GM12878 (cell line): ENCODE results near the gene KIAA0825. TPM values are rescaled to one million over a fixed set of nuclear protein-coding genes. Genes with fewer than 3 reads are reported as not detected.

ENCODE experiments used
- ATAC-seq: fragments of 200-7000 bp; cut with Tn5 transposase; 3 replicates; pipeline ENCODE4 v1.9.1; 2020; ENCODE audit warnings: mild to moderate bottlenecking, moderate library complexity
- BruUV-seq: library from RNA; stranded (reverse); fragments of 400-500 nt; replicated peaks from 2 replicates; lab custom pipeline; 2021; lab: Mats Ljungman, UMichigan
- CTCF ChIA-PET: fragments of 300-600 bp; sonication (Branson Sonifier 250); formaldehyde crosslinking; extraction: SDS; loops from one replicate; lab custom pipeline; 2021; ENCODE audit warnings: inconsistent platforms; lab: Yijun Ruan, JAX
- POLR2A ChIA-PET: fragments of 350-600 bp; formaldehyde crosslinking; extraction: SDS; loops from one replicate; lab custom pipeline; 2021; ENCODE audit warnings: inconsistent platforms; lab: Charles Lee
- RAD21 ChIA-PET: fragments of 300-600 bp; sonication (Branson Sonifier 250); formaldehyde crosslinking; loops from one replicate; lab custom pipeline; 2023; ENCODE audit warnings: antibody characterized with exemption; ENCODE audit not compliant: unreplicated experiment; lab: Charles Lee
- SMC1A ChIA-PET: fragments of 300-600 bp; sonication (Branson Sonifier 250); formaldehyde crosslinking; loops from one replicate; lab custom pipeline; 2023; ENCODE audit not compliant: unreplicated experiment, uncharacterized antibody; lab: Charles Lee
- DNase-seq: peaks from one replicate; pipeline ENCODE4 v3.0.0-alpha.2; 2011; ENCODE audit warnings: low read depth, low spot score
- FAIRE-seq: peaks from 3 replicates; lab custom pipeline; 2011; peaks lifted over from hg19 to GRCh38; lab: Jason Lieb, UNC
- H2AFZ ChIP-seq: 2 replicates; pipeline ENCODE4 v1.6.0; 2011; ENCODE audit warnings: low read depth, low read length, control low read depth; ENCODE audit not compliant: control insufficient read depth
- H3K27ac ChIP-seq: 2 replicates; pipeline ENCODE4 v1.5.1; 2011; ENCODE audit warnings: control low read depth; ENCODE audit not compliant: control insufficient read depth, insufficient read depth
- H3K27me3 ChIP-seq, 2 experiments: replicated peaks in 1 of 2; 2 replicates each; pipeline versions ENCODE4 v1.6.0 to v1.6.1; 2011; ENCODE audit warnings: low read length in 1 of 2; ENCODE audit not compliant: control insufficient read depth in 2 of 2, insufficient read depth in 2 of 2
- H3K36me3 ChIP-seq, 2 experiments: 2 replicates each; pipeline ENCODE4 v1.5.1; 2011; ENCODE audit warnings: low read length in 1 of 2; ENCODE audit not compliant: control insufficient read depth in 2 of 2, insufficient read depth in 2 of 2
- H3K4me1 ChIP-seq: 2 replicates; pipeline ENCODE4 v1.6.1; 2011; ENCODE audit warnings: mild to moderate bottlenecking, low read length, moderate library complexity, mixed read lengths; ENCODE audit not compliant: control insufficient read depth, insufficient read depth
- H3K4me2 ChIP-seq: 2 replicates; pipeline ENCODE4 v1.6.0; 2011; ENCODE audit warnings: control low read depth; ENCODE audit not compliant: control insufficient read depth, insufficient read depth
- H3K4me3 ChIP-seq: fragments of 200-600 bp; sonication (generic); 2 replicates; pipeline ENCODE4 v1.5.1; 2016
- H3K79me2 ChIP-seq: 2 replicates; pipeline ENCODE4 v1.6.0; 2011; ENCODE audit warnings: low read length; ENCODE audit not compliant: control insufficient read depth, insufficient read depth
- H3K9ac ChIP-seq: 2 replicates; pipeline ENCODE4 v1.8.0; 2011; ENCODE audit warnings: low read length, control low read depth, mixed read lengths; ENCODE audit not compliant: control insufficient read depth, insufficient read depth
- H3K9me3 ChIP-seq: replicated peaks from 3 replicates; pipeline ENCODE4 v1.5.1; 2011; ENCODE audit warnings: mild to moderate bottlenecking, low read length; ENCODE audit not compliant: control insufficient read depth, insufficient read depth
- H4K20me1 ChIP-seq: 2 replicates; pipeline ENCODE4 v1.6.0; 2011; ENCODE audit not compliant: control insufficient read depth, insufficient read depth
- CBFB ChIP-seq: IDR thresholded peaks from 2 replicates; pipeline ENCODE4 v1.6.1; 2016; ENCODE audit warnings: antibody characterized with exemption, low read depth
- WGBS: methylation state at CpG from one replicate; pipeline ENCODE4 v1.1.6; 2016; ENCODE audit warnings: low lambda C conversion rate; ENCODE audit not compliant: insufficient replicate concordance, insufficient coverage; ENCODE audit errors: missing lambda C conversion rate; 5-methylcytosine and 5-hydroxymethylcytosine counted together
- in situ Hi-C: fragments of 300-500 bp; cut with MboI; formaldehyde crosslinking; loops from 9 replicates; pipeline ENCODE4 v1.14.3; 2018; ENCODE audit warnings: mixed read lengths
- intact Hi-C: fragments of 100-400 bp; cut with micrococcal nuclease; formaldehyde crosslinking; loops from one replicate; pipeline ENCODE4 v1.14.2; 2022; ENCODE audit not compliant: unreplicated experiment
- polyA plus RNA-seq, 11 experiments: library from polyadenylated mRNA; depleted of rRNA in 4 of 11; unstranded in 6 of 11; stranded (reverse) in 5 of 11; fragments of >200 nt; fragmentation: Nextera tagmentation in 4 of 11; fragmentation: Illumina TruSeq in 1 of 11; extraction: Ambion mirVana in 4 of 11; extraction: Trizol in 1 of 11; gene quantifications; 1 replicate in 1 of 11; 2 replicates in 10 of 11; pipeline versions ENCODE4 v1.2.1 to v1.2.3, GENCODE V29; 2011 to 2016; ENCODE audit warnings: inconsistent platforms in 2 of 11, missing spikeins in 2 of 11, low read depth in 1 of 11
- total RNA-seq, 4 experiments: library from RNA; depleted of rRNA in 3 of 4; stranded (reverse); fragments of >200 nt in 3 of 4; fragmentation: Illumina TruSeq in 1 of 4; extraction: Trizol in 1 of 4; gene quantifications; 2 replicates each; pipeline versions ENCODE4 v1.2.1 to v1.2.3, GENCODE V29; 2013 to 2021
- TF ChIP-seq, protein P1 (sequence below): fragments of 450-650 bp; formaldehyde crosslinking; IDR thresholded peaks from 2 replicates; pipeline ENCODE4 v1.4.0; 2022; ENCODE audit warnings: mild to moderate bottlenecking, moderate library complexity
- TF ChIP-seq, protein P2 (sequence below): IDR thresholded peaks from 2 replicates; pipeline ENCODE4 v1.6.1; 2011; ENCODE audit warnings: low read depth, mild to moderate bottlenecking, low read length, moderate library complexity, borderline replicate concordance; ENCODE audit errors: extremely low read depth

Gene KIAA0825
- total and polyA plus RNA-seq, 10 of the 15 experiments (the other 5 are each of a cell fraction or from before 2014, with no cell fraction given), result 0.55 to 1.9 (median 1.5) TPM

DNA sequence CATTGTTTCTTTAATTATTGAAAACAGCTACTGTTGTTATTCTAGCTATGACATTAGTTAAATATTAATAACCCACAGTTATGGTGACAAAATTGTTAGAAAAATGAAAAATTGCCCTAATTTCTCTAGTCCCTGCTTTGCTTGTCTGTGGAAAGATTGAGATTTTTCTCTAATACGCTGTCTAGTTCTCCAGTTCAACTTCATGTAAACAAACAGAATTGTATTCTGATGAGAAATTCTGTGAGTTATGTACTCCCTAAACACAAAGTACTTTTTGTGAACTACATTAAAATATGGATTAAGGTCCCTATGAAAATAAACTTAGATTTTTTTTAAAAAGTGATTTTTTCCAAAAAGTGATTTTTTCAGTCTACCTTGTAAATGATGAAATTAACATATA is 8.8 kb upstream of the KIAA0825 start:
- Histone ChIP-seq H3K27ac (no peak overlapping the region), H3K4me2 (no peak overlapping the region), H3K36me3 (peaks cover 0 to 4% of the 10 kb centered on the region in 2 experiments; a peak in 1 of 4 replicates), H3K9ac (no peak overlapping the region), H3K79me2 (peaks cover 12% of the 10 kb centered on the region), H3K9me3 (peaks cover 4% of the 10 kb centered on the region), H2AFZ (no peak overlapping the region), H3K27me3 (no peaks in the 10 kb centered on the region), H3K4me3 (no peak overlapping the region), H4K20me1 (no peaks in the 10 kb centered on the region), H3K4me1 (peaks cover 10% of the 10 kb centered on the region)
- ChIA-PET POLR2A (no interaction called here), RAD21 (no interaction called here), CTCF (interaction anchor here (0.6 to 1.4 kb wide), 3 partner anchors 103 to 347 kb away, joined by 3 read pairs; no protein-coding TSS in a partner anchor), SMC1A (interaction anchor here (1.5 kb wide), 1 partner anchor 48 kb away, joined by 3 read pairs; no protein-coding TSS in a partner anchor)
- in situ Hi-C loops, result no loop called here
- BruUV-seq, result no TSS peak
- 100% methylated on average over 1 of the region's 1 CpG for WGBS
- no peak for DNase-seq
- TF ChIP-seq, protein P1, sequence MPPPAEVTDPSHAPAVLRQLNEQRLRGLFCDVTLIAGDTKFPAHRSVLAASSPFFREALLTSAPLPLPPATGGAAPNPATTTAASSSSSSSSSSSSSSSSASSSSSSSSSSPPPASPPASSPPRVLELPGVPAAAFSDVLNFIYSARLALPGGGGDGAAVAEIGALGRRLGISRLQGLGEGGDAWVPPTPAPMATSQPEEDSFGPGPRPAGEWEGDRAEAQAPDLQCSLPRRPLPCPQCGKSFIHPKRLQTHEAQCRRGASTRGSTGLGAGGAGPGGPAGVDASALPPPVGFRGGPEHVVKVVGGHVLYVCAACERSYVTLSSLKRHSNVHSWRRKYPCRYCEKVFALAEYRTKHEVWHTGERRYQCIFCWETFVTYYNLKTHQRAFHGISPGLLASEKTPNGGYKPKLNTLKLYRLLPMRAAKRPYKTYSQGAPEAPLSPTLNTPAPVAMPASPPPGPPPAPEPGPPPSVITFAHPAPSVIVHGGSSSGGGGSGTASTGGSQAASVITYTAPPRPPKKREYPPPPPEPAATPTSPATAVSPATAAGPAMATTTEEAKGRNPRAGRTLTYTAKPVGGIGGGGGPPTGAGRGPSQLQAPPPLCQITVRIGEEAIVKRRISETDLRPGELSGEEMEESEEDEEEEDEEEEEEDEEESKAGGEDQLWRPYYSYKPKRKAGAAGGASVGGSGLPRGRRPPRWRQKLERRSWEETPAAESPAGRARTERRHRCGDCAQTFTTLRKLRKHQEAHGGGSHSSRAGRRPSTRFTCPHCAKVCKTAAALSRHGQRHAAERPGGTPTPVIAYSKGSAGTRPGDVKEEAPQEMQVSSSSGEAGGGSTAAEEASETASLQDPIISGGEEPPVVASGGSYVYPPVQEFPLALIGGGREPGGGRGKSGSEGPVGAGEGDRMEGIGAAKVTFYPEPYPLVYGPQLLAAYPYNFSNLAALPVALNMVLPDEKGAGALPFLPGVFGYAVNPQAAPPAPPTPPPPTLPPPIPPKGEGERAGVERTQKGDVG (CRISPR knock-in tag), result no peak
- TF ChIP-seq, protein P2, sequence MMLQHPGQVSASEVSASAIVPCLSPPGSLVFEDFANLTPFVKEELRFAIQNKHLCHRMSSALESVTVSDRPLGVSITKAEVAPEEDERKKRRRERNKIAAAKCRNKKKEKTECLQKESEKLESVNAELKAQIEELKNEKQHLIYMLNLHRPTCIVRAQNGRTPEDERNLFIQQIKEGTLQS, result no peak
- TF ChIP-seq CBFB, result no peak
- no peak for FAIRE-seq
- intact Hi-C loops, result no loop called here
- ATAC-seq, result no peak
